Measurements from ENCODE around the gene DLGAP4.

Gene DLGAP4

GRCh38 chr20:36411861-36412454 is 105.8 kb downstream of the DLGAP4 start:
- DNase-seq (ENCODE audit: extremely low spot score), result no peak
- CTCF ChIA-PET, result interaction anchor here (1.2 kb wide), 1 partner anchor 13 kb away, joined by 5 read pairs; no protein-coding TSS in a partner anchor
- POLR2A ChIA-PET, result no interaction called here
- no peak for TF ChIP-seq CTCF (IDR thresholded peaks at IDR 0.05; ENCODE audit: control extremely low read depth, extremely low read depth, low read depth, missing control alignments)

GRCh38 chr20:36415475-36416002 is 109.4 kb downstream of the DLGAP4 start:
- POLR2A ChIA-PET, result no interaction called here
- CTCF ChIA-PET, result no interaction called here
- DNase-seq (ENCODE audit: extremely low spot score), result no peak
- no peak for TF ChIP-seq CTCF (IDR thresholded peaks at IDR 0.05; ENCODE audit: control extremely low read depth, extremely low read depth, low read depth, missing control alignments)

- no peak for DNase-seq (ENCODE audit: extremely low spot score)
Measured at GRCh38 chr20:36418711-36419110, 112.6 kb downstream of the DLGAP4 start.

GRCh38 chr20:36421641-36422040 is 115.5 kb downstream of the DLGAP4 start:
- POLR2A ChIA-PET, result no interaction called here
- CTCF ChIA-PET, result no interaction called here
- no peak for DNase-seq (ENCODE audit: extremely low spot score)
- no peak for TF ChIP-seq CTCF (IDR thresholded peaks at IDR 0.05; ENCODE audit: control extremely low read depth, extremely low read depth, low read depth, missing control alignments)

More at GRCh38 chr20:36418711-36419110, 112.6 kb downstream of the DLGAP4 start:
- ChIA-PET CTCF (interaction anchor here (1.0 kb wide), 1 partner anchor 21 kb away, joined by 5 read pairs; no protein-coding TSS in a partner anchor), POLR2A (interaction anchor here (0.6 kb wide), 1 partner anchor 1322 kb away, joined by 3 read pairs; no protein-coding TSS in a partner anchor)
- no peak for TF ChIP-seq CTCF (IDR thresholded peaks at IDR 0.05; ENCODE audit: control extremely low read depth, extremely low read depth, low read depth, missing control alignments)

- ChIA-PET CTCF (interaction anchor here (1.6 kb wide), 1 partner anchor 15 kb away, joined by 4 read pairs; no protein-coding TSS in a partner anchor), POLR2A (interaction anchor here (0.6 kb wide), 1 partner anchor 431 kb away, joined by 3 read pairs; no protein-coding TSS in a partner anchor)
- no peak for TF ChIP-seq CTCF (IDR thresholded peaks at IDR 0.05; ENCODE audit: control extremely low read depth, extremely low read depth, low read depth, missing control alignments)
- DNase-seq (ENCODE audit: extremely low spot score), result no peak
Measured at GRCh38 chr20:36424314-36424713, 118.2 kb downstream of the DLGAP4 start.

- ChIA-PET CTCF (interaction anchor here (1.6 kb wide), 1 partner anchor 14 kb away, joined by 4 read pairs; no protein-coding TSS in a partner anchor), POLR2A (no interaction called here)
- no peak for DNase-seq (ENCODE audit: extremely low spot score)
- TF ChIP-seq CTCF (IDR thresholded peaks at IDR 0.05; ENCODE audit: control extremely low read depth, extremely low read depth, low read depth, missing control alignments), result no peak
Measured at GRCh38 chr20:36425166-36425565, 119.0 kb downstream of the DLGAP4 start.
